ENCODE measurements around the gene PIK3C2A.

GRCh38 chr11:17252704-17253103 lies 44.9 kb upstream of the PIK3C2A start:
- no peak for TF ChIP-seq CTCF (IDR thresholded peaks at IDR 0.05)
- no peak for TF ChIP-seq POLR2A (IDR thresholded peaks at IDR 0.05)
- TF ChIP-seq POLR2AphosphoS5 (IDR thresholded peaks at IDR 0.05) = no peak

All from breast epithelium (tissue), 3 donors.